ENCODE data around the gene OGDH.
"Not testable (repeated sequence)": the region's sequence is repeated elsewhere in the genome, so short reads cannot be mapped to it uniquely, and the experiment has no call there.

The OGDH gene

GRCh38 chr7:44590910-44591309 lies 15.5 kb upstream of the OGDH start:
- no peak overlapping the region for H3K4me3 ChIP-seq (ENCODE audit: low read depth, low read length)
- TF ChIP-seq CTCF (IDR thresholded peaks at IDR 0.05; ENCODE audit: low read depth, low read length, missing control alignments): no peak
- in situ Hi-C loops (cut with HindIII; ENCODE audit: low sequenced_read_pairs): loop anchor here (25.0 kb wide), 1 partner anchor 221 kb away; no protein-coding TSS in a partner anchor
- no peak for DNase-seq (ENCODE audit: low read depth)

GRCh38 chr7:44595934-44596635 lies 10.3 kb upstream of the OGDH start:
- in situ Hi-C loops (cut with HindIII; ENCODE audit: low sequenced_read_pairs): loop anchor here (25.0 kb wide), 1 partner anchor 216 kb away; no protein-coding TSS in a partner anchor
- no peak overlapping the region for H3K4me3 ChIP-seq (ENCODE audit: low read depth, low read length)
- no peak for DNase-seq (ENCODE audit: low read depth)
- TF ChIP-seq CTCF (IDR thresholded peaks at IDR 0.05; ENCODE audit: low read depth, low read length, missing control alignments): no peak

- in situ Hi-C loops (cut with HindIII; ENCODE audit: low sequenced_read_pairs): loop anchor here (25.0 kb wide), 1 partner anchor 215 kb away; no protein-coding TSS in a partner anchor
- not testable (repeated sequence) for H3K4me3 ChIP-seq (ENCODE audit: low read depth, low read length); DNase-seq (ENCODE audit: low read depth)
These were observed 9.2 kb upstream of the OGDH start for GRCh38 chr7:44597181-44597580.

- DNase-seq (ENCODE audit: low read depth): no peak
- H3K4me3 ChIP-seq (ENCODE audit: low read depth, low read length): no peak overlapping the region
- TF ChIP-seq CTCF (IDR thresholded peaks at IDR 0.05; ENCODE audit: low read depth, low read length, missing control alignments): no peak
- in situ Hi-C loops (cut with HindIII; ENCODE audit: low sequenced_read_pairs): loop anchor here (25.0 kb wide), 1 partner anchor 213 kb away; no protein-coding TSS in a partner anchor
These were observed 7.2 kb upstream of the OGDH start for GRCh38 chr7:44599222-44599621.

GRCh38 chr7:44602576-44602910 lies 3.9 kb upstream of the OGDH start:
- in situ Hi-C loops (cut with HindIII; ENCODE audit: low sequenced_read_pairs): no loop called here
- DNase-seq (ENCODE audit: low read depth): no peak
- no peak overlapping the region for H3K4me3 ChIP-seq (ENCODE audit: low read depth, low read length)
- TF ChIP-seq CTCF (IDR thresholded peaks at IDR 0.05; ENCODE audit: low read depth, low read length, missing control alignments): no peak

- TF ChIP-seq CTCF (IDR thresholded peaks at IDR 0.05; ENCODE audit: low read depth, low read length, missing control alignments): no peak
- H3K4me3 ChIP-seq (ENCODE audit: low read depth, low read length): no peak overlapping the region
- DNase-seq (ENCODE audit: low read depth): no peak
- in situ Hi-C loops (cut with HindIII; ENCODE audit: low sequenced_read_pairs): no loop called here
These were observed 3.2 kb upstream of the OGDH start for GRCh38 chr7:44603193-44603592.

- in situ Hi-C loops (cut with HindIII; ENCODE audit: low sequenced_read_pairs): no loop called here
- no peak for DNase-seq (ENCODE audit: low read depth)
- H3K4me3 ChIP-seq (ENCODE audit: low read depth, low read length): no peak overlapping the region
- no peak for TF ChIP-seq CTCF (IDR thresholded peaks at IDR 0.05; ENCODE audit: low read depth, low read length, missing control alignments)
These were observed 1.5 kb upstream of the OGDH start for GRCh38 chr7:44604941-44605340.
